ENCODE results near the gene TRAK2. TPM values are rescaled to one million over a fixed set of nuclear protein-coding genes. Genes with fewer than 3 reads are reported as not detected.

The TRAK2 gene
- total and polyA plus RNA-seq, 2 of the 8 experiments (the other 6 are each of a cell fraction or from before 2014, with no cell fraction given), result 4.5 to 15.7 TPM

DNA sequence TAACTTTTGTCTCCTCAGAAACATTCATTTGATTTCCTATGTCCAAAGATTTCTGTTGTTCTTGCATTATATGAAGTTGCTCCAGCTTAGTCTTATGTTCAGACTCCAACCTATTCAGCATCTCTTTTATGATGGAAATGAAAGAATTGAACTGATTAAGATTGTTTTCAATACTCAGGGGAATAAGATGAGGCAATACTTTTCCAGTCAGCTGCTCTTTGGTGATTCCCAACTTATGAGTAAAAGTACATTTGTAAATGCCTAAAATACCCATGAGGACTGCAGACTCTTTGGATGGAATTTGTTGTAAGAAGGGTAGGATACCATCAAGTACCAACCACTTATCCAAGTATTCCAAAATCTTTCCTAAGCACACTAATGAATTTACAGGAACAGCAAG, 39.8 kb downstream of the TRAK2 start:
- FAIRE-seq, result no peak
- no peaks in the 10 kb centered on the region for H3K23me2 ChIP-seq (ENCODE audit: low read depth, low read length)
- TF ChIP-seq SP1 (IDR thresholded peaks at IDR 0.05; ENCODE audit: low read depth, low read length), result no peak

More for the DNA sequence above, 39.8 kb downstream of the TRAK2 start:
- peaks cover 0 to 3% (median 0%) of the 10 kb centered on the region in 4 experiments; a peak in 1 of 7 replicates for H3K4me1 ChIP-seq (replicated peaks in 1 of 4; ENCODE audit: control insufficient read depth in 3 of 4, insufficient read depth in 4 of 4, low read length in 3 of 4)
- H2BK12ac ChIP-seq (ENCODE audit: low read depth, low read length), result no peak overlapping the region
- H2BK120ac ChIP-seq (replicated peaks; ENCODE audit: low read depth, low read length), result no peak overlapping the region
- H3K9me3 ChIP-seq (ENCODE audit: insufficient read depth in 2 of 2, low read depth in 1 of 2, low read length in 1 of 2), result no peaks in the 10 kb centered on the region
- H3K18ac ChIP-seq (ENCODE audit: extremely low read depth, low read length), result no peak overlapping the region
- H4K8ac ChIP-seq (ENCODE audit: extremely low read depth, insufficient read depth, low read length), result no peak overlapping the region
- ChIA-PET CTCF (ENCODE audit: partially characterized antibody) (no interaction called here), POLR2A (ENCODE audit: partially characterized antibody) (no interaction called here)
- H3K56ac ChIP-seq (replicated peaks; ENCODE audit: insufficient read length, low read depth, low read length), result no peak overlapping the region
- no peak overlapping the region for H3K4ac ChIP-seq (replicated peaks; ENCODE audit: insufficient read length, low read depth, low read length)
- no peak overlapping the region for H2BK20ac ChIP-seq (ENCODE audit: low read length)
- no peak overlapping the region for H3K9ac ChIP-seq (replicated peaks in 1 of 4; ENCODE audit: extremely low read depth in 1 of 4, low read depth in 3 of 4, low read length in 3 of 4)
- H3K79me2 ChIP-seq (ENCODE audit: control insufficient read depth in 1 of 2, insufficient read depth in 2 of 2, low read length in 2 of 2), result no peaks in the 10 kb centered on the region
- H3K14ac ChIP-seq (ENCODE audit: insufficient read length), result no peak overlapping the region
- no peaks in the 10 kb centered on the region for H3K27me3 ChIP-seq (replicated peaks in 1 of 4; ENCODE audit: control insufficient read depth in 3 of 4, extremely low read depth in 1 of 4, insufficient read depth in 3 of 4, low read length in 3 of 4)
- no peak overlapping the region for H3K4me3 ChIP-seq (ENCODE audit: extremely low read depth in 1 of 4, insufficient read depth in 2 of 4, low read depth in 3 of 4, low read length in 4 of 4)
- H3K27ac ChIP-seq (ENCODE audit: low read depth, low read length), result no peak overlapping the region
- H2AFZ ChIP-seq (ENCODE audit: low read length), result no peak overlapping the region
- H3K4me2 ChIP-seq (ENCODE audit: insufficient read depth in 1 of 2, low read depth in 2 of 2, low read length in 2 of 2), result no peak overlapping the region
- H3K36me3 ChIP-seq (ENCODE audit: control insufficient read depth in 2 of 4, insufficient read depth in 4 of 4, low read length in 3 of 4), result no peaks in the 10 kb centered on the region; a peak in 1 of 8 replicates
- H4K91ac ChIP-seq (replicated peaks; ENCODE audit: insufficient read length, low read length), result no peak overlapping the region
- H2BK5ac ChIP-seq (ENCODE audit: low read depth, low read length), result no peak overlapping the region
- H3K79me1 ChIP-seq (ENCODE audit: low read depth, low read length), result no peaks in the 10 kb centered on the region
- H3K23ac ChIP-seq (ENCODE audit: insufficient read length), result no peak overlapping the region
- no peak overlapping the region for H2AK5ac ChIP-seq (ENCODE audit: low read depth, low read length)
- H4K5ac ChIP-seq (ENCODE audit: insufficient read length, low read depth, low read length), result no peak overlapping the region
- no peak for DNase-seq (ENCODE audit: low read depth in 1 of 2, low spot score in 2 of 2)
- H2BK15ac ChIP-seq (ENCODE audit: low read length), result no peak overlapping the region
- H4K20me1 ChIP-seq (replicated peaks in 1 of 2; ENCODE audit: control insufficient read depth in 1 of 2, insufficient read depth in 2 of 2, low read length in 2 of 2), result peaks cover 0 to 2% of the 10 kb centered on the region in 2 experiments

Data from H1 (cell line).